Measurements from ENCODE around the gene TMPRSS9. TPM values are rescaled to one million over a fixed set of nuclear protein-coding genes. Genes with fewer than 3 reads are reported as not detected.

Gene TMPRSS9
- total RNA-seq, 1 experiment from 2014 or later = not detected

DNA sequence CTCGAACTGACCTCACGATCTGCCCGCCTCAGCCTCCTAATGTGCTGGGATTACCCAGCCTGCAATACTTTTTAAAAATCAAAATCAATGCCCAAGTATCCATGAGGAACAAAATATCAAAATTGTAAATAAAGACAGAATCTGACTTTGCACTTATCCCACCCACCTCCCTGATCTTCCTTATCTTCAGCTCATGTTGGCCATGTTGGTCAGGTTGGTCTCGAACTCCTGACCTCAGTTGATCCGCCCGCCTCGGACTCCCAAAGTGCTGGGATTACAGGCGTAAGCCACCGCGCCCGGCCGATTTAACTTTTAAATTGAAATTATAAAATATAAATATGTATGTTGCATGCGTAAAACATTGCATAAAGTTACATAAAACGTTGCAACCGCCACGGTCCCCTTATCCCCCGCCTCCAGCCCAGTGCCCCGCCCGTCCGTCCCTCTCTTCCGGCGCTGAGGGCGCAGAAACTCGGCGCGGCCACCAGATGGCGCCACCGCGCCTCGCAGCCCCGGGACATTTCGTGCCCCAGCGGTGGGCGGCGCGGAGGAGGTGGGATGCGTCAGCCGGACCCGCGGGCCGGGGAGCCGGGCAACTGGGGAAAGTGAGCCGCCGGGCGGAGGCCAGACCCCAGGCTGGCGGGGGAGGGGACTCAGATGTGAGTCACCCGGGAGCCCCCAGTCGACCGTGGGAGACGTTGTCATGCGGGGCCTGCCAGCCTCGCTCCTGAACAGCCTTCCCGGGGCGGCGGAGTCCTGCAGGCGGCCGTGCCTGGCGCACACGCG, 114.4 kb downstream of the TMPRSS9 start:
- Histone ChIP-seq H3K4me3 (ENCODE audit: low read length) (peak overlapping the region; percentile 100), H3K79me2 (ENCODE audit: low read length) (peaks cover 38% of the 10 kb centered on the region), H3K36me3 (ENCODE audit: low read depth, low read length) (peaks cover 14% of the 10 kb centered on the region), H3K9ac (ENCODE audit: low read length) (peak overlapping the region; percentile 48), H3K9me3 (ENCODE audit: low read length) (no peaks in the 10 kb centered on the region), H2AFZ (ENCODE audit: low read length) (peak overlapping the region; percentile 46; the same call in 1 of the 2 replicates), H4K20me1 (ENCODE audit: low read length) (peaks cover 17% of the 10 kb centered on the region), H3K27me3 (ENCODE audit: low read length) (no peaks in the 10 kb centered on the region), H3K4me1 (ENCODE audit: insufficient read depth, low read length) (peaks cover 9% of the 10 kb centered on the region), H3K9me2 (replicated peaks; ENCODE audit: low read length) (no peaks in the 10 kb centered on the region), H3K27ac (ENCODE audit: low read length) (peak overlapping the region; percentile 60), H3F3A (ENCODE audit: low read length, unreplicated experiment) (no peaks in the 10 kb centered on the region), H3K4me2 (ENCODE audit: low read length) (peak overlapping the region; percentile 89)
- ChIA-PET POLR2A (ENCODE audit: unreplicated experiment) (no interaction called here), CTCF (interaction anchor here (0.6 to 1.5 kb wide), 3 partner anchors 104 to 145 kb away, joined by 3 to 6 read pairs (median 3); no protein-coding TSS in a partner anchor)
- TF ChIP-seq EZH2phosphoT487 (IDR thresholded peaks at IDR 0.05; ENCODE audit: borderline replicate concordance, low read length) (no peak), CTCF (conservative IDR thresholded peaks at IDR 0.05; ENCODE audit: low read depth, low read length) (peak; percentile 76), EZH2 (IDR thresholded peaks at IDR 0.05; ENCODE audit: low read length, unreplicated experiment) (no peak)
- intact Hi-C loops (cut with micrococcal nuclease) = loop anchor here (1.0 kb wide), 1 partner anchor 137 kb away; no protein-coding TSS in a partner anchor
- peak; percentile 18 for ATAC-seq
- BruUV-seq (replicated peaks) = no TSS peak
- DNase-seq = peak; percentile 86

- H4K20me1 ChIP-seq (ENCODE audit: low read length) = peaks cover 17% of the 10 kb centered on the region
- H3K36me3 ChIP-seq (ENCODE audit: low read depth, low read length) = peaks cover 14% of the 10 kb centered on the region
- H3K4me1 ChIP-seq (ENCODE audit: insufficient read depth, low read length) = peaks cover 5% of the 10 kb centered on the region; the same call in 1 of the 2 replicates
- peak overlapping the region; percentile 60 for H3K27ac ChIP-seq (ENCODE audit: low read length)
- H3K4me2 ChIP-seq (ENCODE audit: low read length) = peak overlapping the region; percentile 89
- CTCF ChIA-PET = interaction anchor here (0.6 to 1.9 kb wide), 4 partner anchors 16 to 144 kb away, joined by 3 to 6 read pairs (median 6); no protein-coding TSS in a partner anchor
- no peaks in the 10 kb centered on the region for H3K9me3 ChIP-seq (ENCODE audit: low read length)
- peaks cover 38% of the 10 kb centered on the region for H3K79me2 ChIP-seq (ENCODE audit: low read length)
- no peak for TF ChIP-seq CTCF (conservative IDR thresholded peaks at IDR 0.05; ENCODE audit: low read depth, low read length)
- TF ChIP-seq EZH2phosphoT487 (IDR thresholded peaks at IDR 0.05; ENCODE audit: borderline replicate concordance, low read length) = peak; percentile 60; the same call in 1 of the 2 replicates
- TF ChIP-seq EZH2 (IDR thresholded peaks at IDR 0.05; ENCODE audit: low read length, unreplicated experiment) = no peak
- peak overlapping the region; percentile 60 for H2AFZ ChIP-seq (ENCODE audit: low read length)
- ATAC-seq = peak; percentile 36
- H3K9me2 ChIP-seq (replicated peaks; ENCODE audit: low read length) = no peaks in the 10 kb centered on the region
- POLR2A ChIA-PET (ENCODE audit: unreplicated experiment) = interaction anchor here (0.6 to 1.8 kb wide), 10 partner anchors 16 to 136 kb away, joined by 3 to 20 read pairs (median 6); no protein-coding TSS in a partner anchor
- intact Hi-C loops (cut with micrococcal nuclease) = loop anchor here (1.0 kb wide), 1 partner anchor 136 kb away; no protein-coding TSS in a partner anchor
- peak overlapping the region; percentile 48 for H3K9ac ChIP-seq (ENCODE audit: low read length)
- no peaks in the 10 kb centered on the region for H3K27me3 ChIP-seq (ENCODE audit: low read length)
- no peaks in the 10 kb centered on the region for H3F3A ChIP-seq (ENCODE audit: low read length, unreplicated experiment)
- peak overlapping the region; percentile 100 for H3K4me3 ChIP-seq (ENCODE audit: low read length)
- no TSS peak for BruUV-seq (replicated peaks)
- DNase-seq = peak; percentile 58
These were observed 115.1 kb downstream of the TMPRSS9 start for GRCh38 chr19:2475018-2475701.

Small RNA genes within 50 kb of the gene (microRNA-seq; reads per million reads assigned to microRNA genes)
- not detected for gene MIR7108 (ENCODE audit: unreplicated experiment)

Other genes with a start within 250 kb of the TMPRSS9 start
- 103 and 142 TPM in 2 replicates for gene AP3D1, start 208.7 kb upstream of the TMPRSS9 start, total RNA-seq (2014; rRNA removed)
- 11.4 and 19.7 TPM in 2 replicates for gene DOT1L, start 196.3 kb upstream of the TMPRSS9 start, total RNA-seq (2014; rRNA removed)
- gene PLEKHJ1, start 123.9 kb upstream of the TMPRSS9 start, total RNA-seq (2014; rRNA removed) = 94.8 and 108 TPM in 2 replicates
- 33.8 and 55.5 TPM in 2 replicates for gene SF3A2, start 123.4 kb upstream of the TMPRSS9 start, total RNA-seq (2014; rRNA removed)
- gene AMH, start 110.9 kb upstream of the TMPRSS9 start, total RNA-seq (2014; rRNA removed) = 6.0 and 7.7 TPM in 2 replicates
- gene JSRP1, start 103.8 kb upstream of the TMPRSS9 start, total RNA-seq (2014; rRNA removed) = not detected in 2 replicates
- not detected in 2 replicates for gene PEAK3, start 78.1 kb upstream of the TMPRSS9 start, total RNA-seq (2014; rRNA removed)
- gene LINGO3, start 52.1 kb upstream of the TMPRSS9 start, total RNA-seq (2014; rRNA removed) = 0.58 TPM in 1 of 2 replicates, not detected in the other
- 204 and 282 TPM in 2 replicates for gene LSM7, start 31.7 kb upstream of the TMPRSS9 start, total RNA-seq (2014; rRNA removed)
- gene SPPL2B, start 31.6 kb upstream of the TMPRSS9 start, total RNA-seq (2014; rRNA removed) = 28.6 and 32.2 TPM in 2 replicates
- 129 and 131 TPM in 2 replicates for gene TIMM13, start 67.3 kb downstream of the TMPRSS9 start, total RNA-seq (2014; rRNA removed)
- 220 and 327 TPM in 2 replicates for gene LMNB2, start 96.7 kb downstream of the TMPRSS9 start, total RNA-seq (2014; rRNA removed)
- gene GADD45B, start 115.9 kb downstream of the TMPRSS9 start, total RNA-seq (2014; rRNA removed) = 137 and 154 TPM in 2 replicates

Data from PC-3 (cell line).